Lower lobe of right lung (tissue), 2 donors: ENCODE data around the gene PSMA1. TPM values are rescaled to one million over a fixed set of nuclear protein-coding genes. Genes with fewer than 3 reads are reported as not detected.

Source experiments
- ATAC-seq, 2 donors: fragments of 200-7000 bp; cut with Tn5 transposase; one replicate each; pipeline ENCODE4 v1.9.1; 2020 to 2022; ENCODE audit warnings: mild to moderate bottlenecking in 2 of 2, moderate library complexity in 2 of 2
- DNase-seq: peaks from one replicate; pipeline ENCODE4 v3.0.0-alpha.2; 2020
- H3K27ac ChIP-seq: fragments of 200-600 bp; one replicate; pipeline ENCODE4 v1.8.0; 2022
- H3K27me3 ChIP-seq: fragments of 200-600 bp; one replicate; pipeline ENCODE4 v1.8.0; 2022; ENCODE audit warnings: low read depth
- H3K36me3 ChIP-seq: fragments of 200-600 bp; one replicate; pipeline ENCODE4 v1.8.0; 2022; ENCODE audit warnings: mild to moderate bottlenecking
- H3K4me1 ChIP-seq: fragments of 200-600 bp; one replicate; pipeline ENCODE4 v1.8.0; 2022
- H3K4me3 ChIP-seq: fragments of 200-600 bp; one replicate; pipeline ENCODE4 v1.8.0; 2022; ENCODE audit warnings: mild to moderate bottlenecking
- H3K9me3 ChIP-seq: fragments of 200-600 bp; one replicate; pipeline ENCODE4 v1.8.0; 2022
- intact Hi-C: fragments of 100-400 bp; cut with DNase I; formaldehyde crosslinking; loops from one replicate; pipeline ENCODE4 v1.11.0; 2022
- total RNA-seq: library from RNA; stranded (reverse); fragmentation: NEBNext Ultra II Directional; extraction: Animal tissue kit (Norgen Biotek cat#: 25700); gene quantifications from one replicate; pipeline ENCODE4 v1.2.1, GENCODE V29; 2021
- TF ChIP-seq, protein P1 (sequence below): fragments of 200-600 bp; IDR thresholded peaks from one replicate; pipeline ENCODE4 v1.8.0; 2022; ENCODE audit warnings: antibody characterized with exemption, mild to moderate bottlenecking
- donor health status: DM: no; HTN: yes; CAD: no; lungs with severe emphysema.

Gene PSMA1
- total RNA-seq, 1 donor from 2014 or later, result 121 TPM

- Histone ChIP-seq H3K36me3 (no peaks in the 10 kb centered on the region), H3K27me3 (no peaks in the 10 kb centered on the region), H3K9me3 (no peaks in the 10 kb centered on the region), H3K27ac (no peak overlapping the region), H3K4me1 (peaks cover 3% of the 10 kb centered on the region), H3K4me3 (no peak overlapping the region)
- DNase-seq (no peak), ATAC-seq (no peak)
- TF ChIP-seq, protein P1, sequence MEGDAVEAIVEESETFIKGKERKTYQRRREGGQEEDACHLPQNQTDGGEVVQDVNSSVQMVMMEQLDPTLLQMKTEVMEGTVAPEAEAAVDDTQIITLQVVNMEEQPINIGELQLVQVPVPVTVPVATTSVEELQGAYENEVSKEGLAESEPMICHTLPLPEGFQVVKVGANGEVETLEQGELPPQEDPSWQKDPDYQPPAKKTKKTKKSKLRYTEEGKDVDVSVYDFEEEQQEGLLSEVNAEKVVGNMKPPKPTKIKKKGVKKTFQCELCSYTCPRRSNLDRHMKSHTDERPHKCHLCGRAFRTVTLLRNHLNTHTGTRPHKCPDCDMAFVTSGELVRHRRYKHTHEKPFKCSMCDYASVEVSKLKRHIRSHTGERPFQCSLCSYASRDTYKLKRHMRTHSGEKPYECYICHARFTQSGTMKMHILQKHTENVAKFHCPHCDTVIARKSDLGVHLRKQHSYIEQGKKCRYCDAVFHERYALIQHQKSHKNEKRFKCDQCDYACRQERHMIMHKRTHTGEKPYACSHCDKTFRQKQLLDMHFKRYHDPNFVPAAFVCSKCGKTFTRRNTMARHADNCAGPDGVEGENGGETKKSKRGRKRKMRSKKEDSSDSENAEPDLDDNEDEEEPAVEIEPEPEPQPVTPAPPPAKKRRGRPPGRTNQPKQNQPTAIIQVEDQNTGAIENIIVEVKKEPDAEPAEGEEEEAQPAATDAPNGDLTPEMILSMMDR, result no peak
- intact Hi-C loops, result no loop called here
These were observed 35.6 kb upstream of the PSMA1 start for GRCh38 chr11:14555818-14556217.

- peaks cover 3% of the 10 kb centered on the region for H3K4me1 ChIP-seq
- no peaks in the 10 kb centered on the region for H3K27me3 ChIP-seq
- DNase-seq (no peak), ATAC-seq (peak; percentile 78 to 89)
- no peak overlapping the region for H3K4me3 ChIP-seq
- H3K9me3 ChIP-seq, result no peaks in the 10 kb centered on the region
- H3K36me3 ChIP-seq, result no peaks in the 10 kb centered on the region
- no peak overlapping the region for H3K27ac ChIP-seq
- intact Hi-C loops, result no loop called here
- TF ChIP-seq, protein P1, result no peak
These were observed 34.8 kb upstream of the PSMA1 start for GRCh38 chr11:14554959-14555358.

DNA sequence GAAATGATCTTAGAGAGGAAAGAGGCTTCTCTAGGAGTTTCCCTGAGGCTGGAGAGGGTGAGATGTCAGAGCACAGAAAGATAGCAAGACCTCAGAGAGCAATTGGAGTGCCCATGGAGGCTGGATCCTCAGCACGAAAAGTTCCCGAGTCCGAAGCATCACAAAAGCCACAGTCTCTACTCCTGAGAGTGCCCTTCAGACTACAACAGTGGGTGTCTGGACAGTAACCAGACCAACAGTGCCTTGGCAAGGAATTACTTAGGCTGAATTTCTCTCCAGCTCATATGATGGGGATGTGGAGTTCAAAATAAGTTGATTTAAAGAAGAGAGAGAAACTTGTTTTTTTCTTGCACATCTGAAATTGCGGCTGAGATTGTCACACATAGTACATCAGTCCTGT is 31.9 kb upstream of the PSMA1 start:
- H3K9me3 ChIP-seq, result no peaks in the 10 kb centered on the region
- ATAC-seq (no peak), DNase-seq (no peak)
- H3K27me3 ChIP-seq, result no peaks in the 10 kb centered on the region
- H3K4me3 ChIP-seq, result no peak overlapping the region
- TF ChIP-seq, protein P1, result no peak
- peaks cover 3% of the 10 kb centered on the region for H3K4me1 ChIP-seq
- H3K27ac ChIP-seq, result no peak overlapping the region
- intact Hi-C loops, result no loop called here
- H3K36me3 ChIP-seq, result no peaks in the 10 kb centered on the region

- intact Hi-C loops, result no loop called here
- no peak for DNase-seq
- Histone ChIP-seq H3K27ac (no peak overlapping the region), H3K4me3 (no peak overlapping the region), H3K27me3 (no peaks in the 10 kb centered on the region), H3K4me1 (peaks cover 3% of the 10 kb centered on the region), H3K9me3 (no peaks in the 10 kb centered on the region), H3K36me3 (no peaks in the 10 kb centered on the region)
- TF ChIP-seq, protein P1, result no peak
- no peak for ATAC-seq
These were observed 31.2 kb upstream of the PSMA1 start for GRCh38 chr11:14551380-14551779.

GRCh38 chr11:14549891-14550290 is 29.7 kb upstream of the PSMA1 start:
- Histone ChIP-seq H3K36me3 (no peaks in the 10 kb centered on the region), H3K27ac (no peak overlapping the region), H3K4me3 (no peak overlapping the region), H3K4me1 (peaks cover 3% of the 10 kb centered on the region), H3K9me3 (no peaks in the 10 kb centered on the region), H3K27me3 (no peaks in the 10 kb centered on the region)
- ATAC-seq (no peak), DNase-seq (no peak)
- TF ChIP-seq, protein P1, result no peak
- intact Hi-C loops, result no loop called here

GRCh38 chr11:14547440-14547839 is 27.3 kb upstream of the PSMA1 start:
- intact Hi-C loops, result no loop called here
- ATAC-seq, result no peak
- TF ChIP-seq, protein P1, result no peak
- H3K4me1 ChIP-seq, result no peaks in the 10 kb centered on the region
- no peaks in the 10 kb centered on the region for H3K9me3 ChIP-seq
- no peak overlapping the region for H3K27ac ChIP-seq
- H3K36me3 ChIP-seq, result no peaks in the 10 kb centered on the region
- H3K4me3 ChIP-seq, result no peak overlapping the region
- no peak for DNase-seq
- H3K27me3 ChIP-seq, result no peaks in the 10 kb centered on the region
